Heart right ventricle (tissue), 16 donors: ENCODE measurements around the gene TNFRSF8. TPM values are rescaled to one million over a fixed set of nuclear protein-coding genes. Genes with fewer than 3 reads are reported as not detected.

Experiments used
- ATAC-seq, 8 donors: fragments of 200-7000 bp; cut with Tn5 transposase; one replicate each; pipeline ENCODE4 v1.9.1; 2020; ENCODE audit warnings: mild to moderate bottlenecking in 8 of 8, moderate library complexity in 8 of 8, moderate number of reproducible peaks in 1 of 8
- DNase-seq, 2 donors: peaks; one replicate each; pipeline ENCODE4 v3.0.0-alpha.2; 2020
- H3K27ac ChIP-seq, 10 donors: fragments of 200-600 bp; sonication (generic) in 2 of 10; one replicate each; pipeline versions ENCODE4 v1.5.0 to v1.8.0; 2020 to 2022; ENCODE audit warnings: mild to moderate bottlenecking in 3 of 10
- H3K27me3 ChIP-seq, 7 donors: fragments of 200-600 bp; one replicate each; pipeline ENCODE4 v1.8.0; 2021 to 2022; ENCODE audit warnings: mild to moderate bottlenecking in 2 of 7
- H3K36me3 ChIP-seq, 9 donors: fragments of 200-600 bp; sonication (generic) in 1 of 9; one replicate each; pipeline versions ENCODE4 v1.5.0 to v1.8.0; 2020 to 2022; ENCODE audit warnings: mild to moderate bottlenecking in 2 of 9
- H3K4me1 ChIP-seq, 9 donors: fragments of 200-600 bp; sonication (generic) in 1 of 9; one replicate each; pipeline versions ENCODE4 v1.5.0 to v1.8.0; 2020 to 2022; ENCODE audit warnings: mild to moderate bottlenecking in 4 of 9
- H3K4me3 ChIP-seq, 10 donors: fragments of 200-600 bp; sonication (generic) in 2 of 10; one replicate each; pipeline versions ENCODE4 v1.5.0 to v1.8.0; 2020 to 2022; ENCODE audit warnings: mild to moderate bottlenecking in 7 of 10, moderate library complexity in 2 of 10
- H3K9me3 ChIP-seq, 11 donors: fragments of 200-600 bp in 10 of 11; sonication (generic) in 2 of 11; one replicate each; pipeline versions ENCODE4 v1.5.0 to v1.8.0; 2013 to 2022; ENCODE audit warnings: mild to moderate bottlenecking in 2 of 11, control low read depth in 1 of 11, moderate library complexity in 1 of 11
- WGBS, 2 donors: extraction: QIAGEN DNeasy Blood & Tissue Kit; methylation state at CpG; one replicate each; pipeline ENCODE4 v1.1.7; 2013; ENCODE audit warnings: inconsistent platforms in 1 of 2; 5-methylcytosine and 5-hydroxymethylcytosine counted together
- intact Hi-C, 10 donors: fragments of 100-400 bp; cut with DNase I; formaldehyde crosslinking; loops; one replicate each; pipeline versions ENCODE4 v1.11.1 to v1.14.2; 2022
- polyA plus RNA-seq, 2 donors: library from polyadenylated mRNA; stranded (reverse); fragments of 200-250 nt; gene quantifications; one replicate each; pipeline ENCODE4 v1.2.3, GENCODE V29; 2013
- total RNA-seq, 10 donors: library from RNA; stranded (reverse); fragmentation: NEBNext Ultra II Directional in 3 of 10; extraction: Animal tissue kit (Norgen Biotek cat#: 25700) in 3 of 10; gene quantifications; one replicate each; pipeline versions ENCODE4 v1.2.1 to v1.2.4, GENCODE V29; 2021 to 2023
- TF ChIP-seq, protein P1 (sequence below), 9 donors: fragments of 200-600 bp; sonication (generic) in 2 of 9; IDR thresholded peaks; one replicate each; pipeline versions ENCODE4 v1.5.0 to v1.8.0; 2021 to 2022; ENCODE audit warnings: antibody characterized with exemption in 9 of 9, mild to moderate bottlenecking in 5 of 9, moderate library complexity in 1 of 9
- donor health status: Arrhythmogenic right ventricular cardiomyopathy.
- donor health status: ischemic (EF 13 %, LVEDD 7.1; RV severe dilation, severe dysfunction).
- donor health status: healthy with polysubstance abuse.
- donor health status: DM: no; HTN: yes; CAD: no.
- donor health status: DM: no; HTN: no; CAD: no.
- donor health status: ischemic (EF 25% LVEDD 6.9; RV normal size, moderate dysfunction).
- donor health status: ischemic (EF 25% LVEDD 5.7; RV mildly dilated, moderate dysfunction).
- donor health status: healthy.
- donor health status: DM: yes; HTN: yes; CAD: no.
- donor health status: Ischemic cardiomyopathy.
- donor health status: ischemic (EF 35%, LVEDD 5.7; RV mildly dilated, moderate dysfunction).
- donor health status: nonischemic (EF 11% LVEDD 7.7; RV severe dilation, severe dysfunction).
- donor health status: DM: yes; HTN: yes; CAD: no.
- donor health status: PGD.
- donor health status: ischemic (EF 29% LVEDD 5.4; RV normal size, mild dysfunction).
- donor health status: nonischemic (EF 23%, LVEDD 6.1; RV moderate dilation, normal function).

TNFRSF8 gene
- total and polyA plus RNA-seq, 12 donors, result 0.21 to 2.4 (median 1.0) TPM

DNA sequence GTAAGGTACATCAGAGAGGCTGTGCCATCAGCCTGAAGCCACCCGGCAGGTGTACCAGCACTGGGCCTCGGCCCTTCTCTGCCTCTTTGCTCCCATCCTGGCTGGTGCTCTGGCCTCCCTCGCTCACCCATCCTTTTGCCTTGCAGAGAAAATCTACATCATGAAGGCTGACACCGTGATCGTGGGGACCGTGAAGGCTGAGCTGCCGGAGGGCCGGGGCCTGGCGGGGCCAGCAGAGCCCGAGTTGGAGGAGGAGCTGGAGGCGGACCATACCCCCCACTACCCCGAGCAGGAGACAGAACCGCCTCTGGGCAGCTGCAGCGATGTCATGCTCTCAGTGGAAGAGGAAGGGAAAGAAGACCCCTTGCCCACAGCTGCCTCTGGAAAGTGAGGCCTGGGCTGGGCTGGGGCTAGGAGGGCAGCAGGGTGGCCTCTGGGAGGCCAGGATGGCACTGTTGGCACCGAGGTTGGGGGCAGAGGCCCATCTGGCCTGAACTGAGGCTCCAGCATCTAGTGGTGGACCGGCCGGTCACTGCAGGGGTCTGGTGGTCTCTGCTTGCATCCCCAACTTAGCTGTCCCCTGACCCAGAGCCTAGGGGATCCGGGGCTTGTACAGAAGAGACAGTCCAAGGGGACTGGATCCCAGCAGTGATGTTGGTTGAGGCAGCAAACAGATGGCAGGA, 79.2 kb downstream of the TNFRSF8 start:
- peak overlapping the region in 6 of 10 donors; percentile 42 to 93 (median 72) for H3K27ac ChIP-seq
- H3K4me3 ChIP-seq, result no peak overlapping the region
- intact Hi-C loops, result loop anchor here in 1 of 10 donors (5.0 kb wide), 1 partner anchor 50 kb away; no protein-coding TSS in a partner anchor
- DNase-seq (no peak), ATAC-seq (no peak)
- TF ChIP-seq, protein P1, sequence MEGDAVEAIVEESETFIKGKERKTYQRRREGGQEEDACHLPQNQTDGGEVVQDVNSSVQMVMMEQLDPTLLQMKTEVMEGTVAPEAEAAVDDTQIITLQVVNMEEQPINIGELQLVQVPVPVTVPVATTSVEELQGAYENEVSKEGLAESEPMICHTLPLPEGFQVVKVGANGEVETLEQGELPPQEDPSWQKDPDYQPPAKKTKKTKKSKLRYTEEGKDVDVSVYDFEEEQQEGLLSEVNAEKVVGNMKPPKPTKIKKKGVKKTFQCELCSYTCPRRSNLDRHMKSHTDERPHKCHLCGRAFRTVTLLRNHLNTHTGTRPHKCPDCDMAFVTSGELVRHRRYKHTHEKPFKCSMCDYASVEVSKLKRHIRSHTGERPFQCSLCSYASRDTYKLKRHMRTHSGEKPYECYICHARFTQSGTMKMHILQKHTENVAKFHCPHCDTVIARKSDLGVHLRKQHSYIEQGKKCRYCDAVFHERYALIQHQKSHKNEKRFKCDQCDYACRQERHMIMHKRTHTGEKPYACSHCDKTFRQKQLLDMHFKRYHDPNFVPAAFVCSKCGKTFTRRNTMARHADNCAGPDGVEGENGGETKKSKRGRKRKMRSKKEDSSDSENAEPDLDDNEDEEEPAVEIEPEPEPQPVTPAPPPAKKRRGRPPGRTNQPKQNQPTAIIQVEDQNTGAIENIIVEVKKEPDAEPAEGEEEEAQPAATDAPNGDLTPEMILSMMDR (IDR thresholded peaks at IDR 0.05), result no peak
- no peaks in the 10 kb centered on the region for H3K9me3 ChIP-seq
- H3K36me3 ChIP-seq, result no peaks in the 10 kb centered on the region
- peaks cover 12 to 74% (median 33%) of the 10 kb centered on the region in 9 donors for H3K4me1 ChIP-seq
- H3K27me3 ChIP-seq, result no peaks in the 10 kb centered on the region
- 90 to 92% methylated on average over 18 of the region's 18 CpGs for WGBS, 2 donors

DNA sequence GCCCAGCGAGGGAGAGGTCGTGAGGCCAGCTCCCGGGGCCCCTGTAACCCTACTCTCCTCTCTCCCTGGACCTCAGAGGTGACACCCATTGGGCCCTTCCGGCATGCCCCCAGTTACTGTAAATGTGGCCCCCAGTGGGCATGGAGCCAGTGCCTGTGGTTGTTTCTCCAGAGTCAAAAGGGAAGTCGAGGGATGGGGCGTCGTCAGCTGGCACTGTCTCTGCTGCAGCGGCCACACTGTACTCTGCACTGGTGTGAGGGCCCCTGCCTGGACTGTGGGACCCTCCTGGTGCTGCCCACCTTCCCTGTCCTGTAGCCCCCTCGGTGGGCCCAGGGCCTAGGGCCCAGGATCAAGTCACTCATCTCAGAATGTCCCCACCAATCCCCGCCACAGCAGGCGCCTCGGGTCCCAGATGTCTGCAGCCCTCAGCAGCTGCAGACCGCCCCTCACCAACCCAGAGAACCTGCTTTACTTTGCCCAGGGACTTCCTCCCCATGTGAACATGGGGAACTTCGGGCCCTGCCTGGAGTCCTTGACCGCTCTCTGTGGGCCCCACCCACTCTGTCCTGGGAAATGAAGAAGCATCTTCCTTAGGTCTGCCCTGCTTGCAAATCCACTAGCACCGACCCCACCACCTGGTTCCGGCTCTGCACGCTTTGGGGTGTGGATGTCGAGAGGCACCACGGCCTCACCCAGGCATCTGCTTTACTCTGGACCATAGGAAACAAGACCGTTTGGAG, 80.0 kb downstream of the TNFRSF8 start:
- TF ChIP-seq, protein P1 (IDR thresholded peaks at IDR 0.05), result no peak
- no peak overlapping the region for H3K4me3 ChIP-seq
- peak; percentile 43 to 61 for DNase-seq
- no peaks in the 10 kb centered on the region for H3K9me3 ChIP-seq
- intact Hi-C loops, result loop anchor here in 1 of 10 donors (5.0 kb wide), 1 partner anchor 49 kb away; no protein-coding TSS in a partner anchor
- H3K36me3 ChIP-seq, result no peaks in the 10 kb centered on the region
- ATAC-seq, result peak in 7 of 8 donors; percentile 10 to 51 (median 34)
- H3K27me3 ChIP-seq, result no peaks in the 10 kb centered on the region
- peak overlapping the region in 9 of 10 donors; percentile 4 to 93 (median 66) for H3K27ac ChIP-seq
- 79 to 86% methylated on average over 21 of the region's 21 CpGs for WGBS, 2 donors
- peaks cover 12 to 82% (median 41%) of the 10 kb centered on the region in 9 donors for H3K4me1 ChIP-seq

DNA sequence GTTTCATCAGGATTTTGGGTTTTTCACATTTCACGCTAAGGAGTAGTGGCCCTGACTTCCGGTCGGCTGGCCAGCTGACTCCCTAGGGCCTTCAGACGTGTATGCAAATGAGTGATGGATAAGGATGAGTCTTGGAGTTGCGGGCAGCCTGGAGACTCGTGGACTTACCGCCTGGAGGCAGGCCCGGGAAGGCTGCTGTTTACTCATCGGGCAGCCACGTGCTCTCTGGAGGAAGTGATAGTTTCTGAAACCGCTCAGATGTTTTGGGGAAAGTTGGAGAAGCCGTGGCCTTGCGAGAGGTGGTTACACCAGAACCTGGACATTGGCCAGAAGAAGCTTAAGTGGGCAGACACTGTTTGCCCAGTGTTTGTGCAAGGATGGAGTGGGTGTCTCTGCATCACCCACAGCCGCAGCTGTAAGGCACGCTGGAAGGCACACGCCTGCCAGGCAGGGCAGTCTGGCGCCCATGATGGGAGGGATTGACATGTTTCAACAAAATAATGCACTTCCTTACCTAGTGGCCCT, 80.6 kb downstream of the TNFRSF8 start:
- no peaks in the 10 kb centered on the region for H3K27me3 ChIP-seq
- H3K4me1 ChIP-seq, result peaks cover 12 to 88% (median 47%) of the 10 kb centered on the region in 9 donors
- WGBS, 2 donors, result 48 to 57% methylated on average over 17 of the region's 17 CpGs
- H3K4me3 ChIP-seq, result no peak overlapping the region
- DNase-seq (peak; percentile 74), ATAC-seq (peak; percentile 64 to 87 (median 70))
- H3K27ac ChIP-seq, result peak overlapping the region in 9 of 10 donors; percentile 4 to 93 (median 66)
- TF ChIP-seq, protein P1 (IDR thresholded peaks at IDR 0.05), result peak in 3 of 9 donors; percentile 17 to 37 (median 36)
- no peaks in the 10 kb centered on the region for H3K36me3 ChIP-seq
- H3K9me3 ChIP-seq, result no peaks in the 10 kb centered on the region
- intact Hi-C loops, result loop anchor here in 1 of 10 donors (5.0 kb wide), 1 partner anchor 49 kb away; no protein-coding TSS in a partner anchor

DNA sequence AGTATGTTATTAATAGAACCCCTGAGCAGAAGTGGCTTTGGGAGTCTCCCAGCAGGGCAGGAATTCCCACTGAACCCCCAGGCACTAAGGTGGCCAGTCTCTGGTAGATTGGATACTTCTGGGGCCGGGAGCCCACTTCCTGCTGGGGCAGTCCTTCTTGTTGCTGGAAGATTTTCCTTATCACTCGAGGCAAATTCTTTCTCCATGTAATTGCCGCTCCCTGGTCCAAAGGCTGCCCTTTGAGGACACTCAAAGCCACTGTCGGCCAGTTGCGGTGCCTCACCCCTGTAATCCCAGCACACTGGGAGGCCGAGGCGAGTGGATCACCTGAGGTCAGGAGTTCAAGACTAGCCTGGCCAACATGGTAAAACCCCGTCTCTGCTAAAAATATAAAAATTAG, 81.1 kb downstream of the TNFRSF8 start:
- intact Hi-C loops, result loop anchor here in 1 of 10 donors (5.0 kb wide), 1 partner anchor 48 kb away; no protein-coding TSS in a partner anchor
- H3K9me3 ChIP-seq, result no peaks in the 10 kb centered on the region
- TF ChIP-seq, protein P1 (IDR thresholded peaks at IDR 0.05), result no peak
- H3K27me3 ChIP-seq, result no peaks in the 10 kb centered on the region
- ATAC-seq (no peak), DNase-seq (no peak)
- peak overlapping the region in 8 of 10 donors; percentile 37 to 93 (median 68) for H3K27ac ChIP-seq
- no peaks in the 10 kb centered on the region for H3K36me3 ChIP-seq
- H3K4me3 ChIP-seq, result no peak overlapping the region
- H3K4me1 ChIP-seq, result peaks cover 16 to 94% (median 52%) of the 10 kb centered on the region in 9 donors
- WGBS, 2 donors, result 78 to 80% methylated on average over 8 of the region's 8 CpGs
